PC-9 (cell line): ENCODE data around the gene PAPSS2.

Source experiments
- CTCF ChIP-seq: fragments of 200-600 bp; sonication (generic); conservative IDR thresholded peaks from 2 replicates; pipeline ENCODE4 v1.6.1; 2017; ENCODE audit warnings: mixed run types, antibody characterized with exemption, mild to moderate bottlenecking, moderate library complexity
- EZH2 ChIP-seq: fragments of 200-600 bp; sonication (generic); IDR thresholded peaks from 2 replicates; pipeline ENCODE4 v1.8.0; 2017; ENCODE audit warnings: antibody characterized with exemption, low read depth

DNA sequence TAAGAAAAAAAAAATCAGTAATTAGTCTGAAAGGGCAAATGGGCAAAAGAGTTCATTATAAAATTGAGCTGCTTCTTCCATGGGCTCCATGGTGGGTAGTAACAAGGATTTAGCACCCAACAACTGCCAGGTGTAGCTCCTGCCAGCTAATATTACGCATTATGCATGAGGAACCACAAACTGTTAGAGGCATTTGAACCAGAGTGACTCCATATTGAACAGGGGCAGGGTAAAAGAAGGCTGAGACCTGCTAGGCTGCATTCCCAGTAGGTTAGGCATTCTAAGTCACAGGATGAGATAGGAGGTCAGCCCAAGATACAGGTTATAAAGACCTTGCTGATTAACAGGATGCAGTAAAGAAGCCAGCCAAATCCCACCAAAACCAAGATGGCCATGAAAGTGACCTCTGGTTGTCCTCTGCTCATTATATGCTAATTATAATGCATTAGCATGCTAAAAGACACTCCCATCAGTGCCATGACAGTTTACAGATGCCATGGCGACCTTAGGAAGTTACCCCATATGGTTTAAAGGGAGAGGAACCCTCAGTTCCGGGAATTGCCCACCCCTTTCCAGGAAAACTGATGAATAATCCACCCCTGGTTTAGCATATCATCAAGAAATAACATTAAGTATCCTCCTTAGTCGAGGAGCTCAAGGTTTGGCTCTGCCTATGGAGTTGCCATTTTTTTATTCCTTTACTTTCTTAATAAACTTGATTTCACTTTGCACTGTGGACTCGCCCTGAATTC is 8.7 kb upstream of the PAPSS2 start:
- TF ChIP-seq CTCF (no peak), EZH2 (no peak)
